IMR-90 (cell line): Measurements from ENCODE around the gene NUFIP2. TPM values are rescaled to one million over a fixed set of nuclear protein-coding genes. Genes with fewer than 3 reads are reported as not detected.

Source experiments
- ATAC-seq: fragments of 200-7000 bp; cut with Tn5 transposase; 2 replicates; pipeline ENCODE4 v1.9.1; 2020; ENCODE audit warnings: low read depth, mild to moderate bottlenecking, moderate library complexity
- BruUV-seq: library from RNA; stranded (reverse); fragments of 400-500 nt; replicated peaks from 2 replicates; lab custom pipeline; 2021; lab: Mats Ljungman, UMichigan
- CTCF ChIA-PET: fragments of 300-600 bp; formaldehyde crosslinking; extraction: SDS; loops from one replicate; lab custom pipeline; 2021; ENCODE audit warnings: antibody characterized with exemption; lab: Yijun Ruan, JAX
- POLR2A ChIA-PET: fragments of 300-600 bp; sonication (Branson Sonifier 250); formaldehyde crosslinking; loops from one replicate; lab custom pipeline; 2022; ENCODE audit warnings: antibody characterized with exemption; ENCODE audit not compliant: unreplicated experiment; lab: Charles Lee
- DNase-seq: peaks from one replicate; pipeline ENCODE4 v3.0.0; 2013
- H2AFZ ChIP-seq: replicated peaks from 2 replicates; pipeline ENCODE3; 2013; ENCODE audit warnings: low read length, mild to moderate bottlenecking; ENCODE audit not compliant: poor library complexity
- H2AK5ac ChIP-seq: 2 replicates; pipeline ENCODE4 v1.6.1; 2013; ENCODE audit warnings: low read depth, low read length, inconsistent platforms
- H2AK9ac ChIP-seq: replicated peaks from 2 replicates; pipeline ENCODE3; 2013; ENCODE audit warnings: mild to moderate bottlenecking, low read depth, low read length, moderate library complexity; ENCODE audit not compliant: poor library complexity
- H2BK120ac ChIP-seq: 2 replicates; pipeline ENCODE4 v1.6.1; 2013; ENCODE audit warnings: low read depth, low read length, inconsistent platforms
- H2BK15ac ChIP-seq: 3 replicates; pipeline ENCODE4 v1.6.1; 2013; ENCODE audit warnings: low read depth, low read length, inconsistent platforms
- H2BK20ac ChIP-seq: 2 replicates; pipeline ENCODE4 v1.6.1; 2013; ENCODE audit warnings: low read depth, mild to moderate bottlenecking, inconsistent platforms, low read length, moderate library complexity
- H2BK5ac ChIP-seq: 2 replicates; pipeline ENCODE4 v1.6.1; 2013; ENCODE audit warnings: mild to moderate bottlenecking, low read depth, low read length, inconsistent platforms; ENCODE audit not compliant: poor library complexity, severe bottlenecking
- H3K14ac ChIP-seq: replicated peaks from 2 replicates; pipeline ENCODE4 v1.6.1; 2013; ENCODE audit warnings: low read depth, low read length, inconsistent platforms
- H3K18ac ChIP-seq: 2 replicates; pipeline ENCODE4 v1.6.1; 2013; ENCODE audit warnings: low read depth, low read length, control low read depth
- H3K23ac ChIP-seq: 2 replicates; pipeline ENCODE4 v1.6.1; 2013; ENCODE audit warnings: low read depth, low read length, inconsistent platforms
- H3K27ac ChIP-seq: 2 replicates; pipeline ENCODE4 v1.5.1; 2013; ENCODE audit warnings: mild to moderate bottlenecking, control low read depth, low read length; ENCODE audit not compliant: insufficient read depth
- H3K27me3 ChIP-seq: 2 replicates; pipeline ENCODE4 v1.6.1; 2013; ENCODE audit warnings: low read length; ENCODE audit not compliant: control insufficient read depth, insufficient read depth
- H3K36me3 ChIP-seq: 2 replicates; pipeline ENCODE4 v1.6.1; 2013; ENCODE audit warnings: low read length, mixed read lengths; ENCODE audit not compliant: control insufficient read depth, insufficient read depth
- H3K4ac ChIP-seq: 2 replicates; pipeline ENCODE4 v1.6.1; 2013; ENCODE audit warnings: low read depth, low read length, inconsistent platforms
- H3K4me1 ChIP-seq: 2 replicates; pipeline ENCODE4 v1.6.1; 2013; ENCODE audit warnings: low read length, mixed read lengths; ENCODE audit not compliant: control insufficient read depth, insufficient read depth
- H3K4me2 ChIP-seq: 2 replicates; pipeline ENCODE4 v1.6.1; 2013; ENCODE audit warnings: low read depth, mild to moderate bottlenecking, control low read depth, low read length, moderate library complexity
- H3K4me3 ChIP-seq: 2 replicates; pipeline ENCODE4 v1.5.1; 2013; ENCODE audit warnings: low read depth, mild to moderate bottlenecking, control low read depth, low read length, moderate library complexity; ENCODE audit not compliant: insufficient read depth
- H3K56ac ChIP-seq: 2 replicates; pipeline ENCODE4 v1.6.1; 2013; ENCODE audit warnings: low read length, inconsistent platforms; ENCODE audit not compliant: insufficient read depth; ENCODE audit errors: extremely low read depth
- H3K79me1 ChIP-seq, 2 experiments: 2 replicates each; pipeline ENCODE4 v1.6.1; 2013; ENCODE audit warnings: low read length in 2 of 2, inconsistent platforms in 1 of 2, low read depth in 1 of 2
- H3K9ac ChIP-seq: 2 replicates; pipeline ENCODE4 v1.6.1; 2013; ENCODE audit warnings: low read depth, low read length, control low read depth
- H3K9me1 ChIP-seq: 2 replicates; pipeline ENCODE4 v1.6.1; 2013; ENCODE audit warnings: low read length, inconsistent platforms; ENCODE audit not compliant: insufficient read depth
- H3K9me3 ChIP-seq: 2 replicates; pipeline ENCODE4 v1.6.1; 2013; ENCODE audit warnings: low read length; ENCODE audit not compliant: control insufficient read depth, insufficient read depth
- H4K20me1 ChIP-seq: 2 replicates; pipeline ENCODE4 v1.6.1; 2013; ENCODE audit warnings: low read length, inconsistent platforms; ENCODE audit not compliant: insufficient read depth
- H4K5ac ChIP-seq: 2 replicates; pipeline ENCODE4 v1.6.1; 2013; ENCODE audit warnings: mild to moderate bottlenecking, low read depth, low read length, control low read depth
- H4K8ac ChIP-seq, 2 experiments: 2 replicates each; pipeline ENCODE4 v1.6.1; 2013; ENCODE audit warnings: low read depth in 2 of 2, low read length in 2 of 2, control low read depth in 1 of 2, inconsistent platforms in 1 of 2
- H4K91ac ChIP-seq: 2 replicates; pipeline ENCODE4 v1.6.1; 2013; ENCODE audit warnings: low read depth, low read length, inconsistent platforms; ENCODE audit not compliant: insufficient read depth
- BHLHE40 ChIP-seq: fragments of 150-350 bp; IDR thresholded peaks from 2 replicates; pipeline ENCODE4 v1.6.1; 2016; ENCODE audit warnings: mild to moderate bottlenecking, low read depth, low read length
- CEBPB ChIP-seq: IDR thresholded peaks from 2 replicates; pipeline ENCODE4 v1.6.1; 2012; ENCODE audit warnings: low read depth, low read length, improper control_type of control experiment
- CTCF ChIP-seq: conservative IDR thresholded peaks from 2 replicates; pipeline ENCODE4 v1.5.1; 2012; ENCODE audit warnings: mild to moderate bottlenecking, low read depth, low read length, improper control_type of control experiment
- ELK1 ChIP-seq: fragments of 150-350 bp; IDR thresholded peaks from 2 replicates; pipeline ENCODE4 v1.6.1; 2016; ENCODE audit warnings: low read depth, mild to moderate bottlenecking, low read length, moderate library complexity, borderline replicate concordance
- FOS ChIP-seq: fragments of 150-350 bp; IDR thresholded peaks from 2 replicates; pipeline ENCODE4 v1.6.1; 2016; ENCODE audit warnings: low read depth, low read length
- MAFK ChIP-seq: IDR thresholded peaks from 2 replicates; pipeline ENCODE4 v1.6.1; 2012; ENCODE audit warnings: low read depth, low read length, improper control_type of control experiment
- MAZ ChIP-seq: IDR thresholded peaks from 2 replicates; pipeline ENCODE4 v1.6.1; 2012; ENCODE audit warnings: low read depth, mild to moderate bottlenecking, low read length, improper control_type of control experiment, moderate library complexity, borderline replicate concordance
- MXI1 ChIP-seq: IDR thresholded peaks from 2 replicates; pipeline ENCODE4 v1.6.1; 2012; ENCODE audit warnings: low read depth, mild to moderate bottlenecking, low read length, moderate library complexity, borderline replicate concordance
- NFE2L2 ChIP-seq: fragments of 150-350 bp; IDR thresholded peaks from 2 replicates; pipeline ENCODE4 v1.6.1; 2016; ENCODE audit warnings: low read depth, mild to moderate bottlenecking, low read length
- POLR2A ChIP-seq: IDR thresholded peaks from 2 replicates; pipeline ENCODE4 v1.6.1; 2012; ENCODE audit warnings: mild to moderate bottlenecking, low read depth, low read length
- RAD21 ChIP-seq: IDR thresholded peaks from 2 replicates; pipeline ENCODE4 v1.6.1; 2012; ENCODE audit warnings: low read length, improper control_type of control experiment
- RCOR1 ChIP-seq: IDR thresholded peaks from 2 replicates; pipeline ENCODE4 v1.6.1; 2012; ENCODE audit warnings: mild to moderate bottlenecking, low read length, improper control_type of control experiment; ENCODE audit not compliant: insufficient replicate concordance
- SMC3 ChIP-seq: fragments of 150-350 bp; IDR thresholded peaks from 2 replicates; pipeline ENCODE4 v1.6.1; 2016; ENCODE audit warnings: low read depth, mild to moderate bottlenecking, antibody characterized with exemption, low read length, moderate library complexity
- USF2 ChIP-seq: fragments of 150-350 bp; IDR thresholded peaks from 2 replicates; pipeline ENCODE4 v1.6.1; 2017; ENCODE audit warnings: mild to moderate bottlenecking, antibody characterized with exemption, low read length, low read depth
- WGBS, 2 experiments: methylation state at CpG; one replicate each; pipeline versions ENCODE4 v1.1.5 to v1.1.7; 2013; ENCODE audit warnings: missing lambda C conversion rate in 2 of 2; ENCODE audit not compliant: insufficient read length in 1 of 2; ENCODE audit errors: extremely low coverage in 2 of 2; 5-methylcytosine and 5-hydroxymethylcytosine counted together
- dilution Hi-C: fragments of 300-500 bp; cut with HindIII; formaldehyde crosslinking; loops from one replicate; pipeline ENCODE4 v1.14.3; 2018; ENCODE audit warnings: low sequenced_read_pairs; ENCODE audit not compliant: unreplicated experiment
- in situ Hi-C: fragments of 300-500 bp; cut with MboI; formaldehyde crosslinking; loops from 3 replicates; pipeline ENCODE4 v1.14.3; 2019; ENCODE audit warnings: low sequenced_read_pairs, inconsistent platforms, mixed read lengths
- intact Hi-C: fragments of 100-400 bp; cut with micrococcal nuclease; formaldehyde crosslinking; loops from 2 replicates; pipeline ENCODE4 v1.10.0; 2022
- polyA plus RNA-seq, 3 experiments: library from polyadenylated mRNA; depleted of rRNA; stranded (reverse); fragments of >200 nt; gene quantifications; 2 replicates each; pipeline ENCODE4 v1.2.3, GENCODE V29; 2012; ENCODE audit warnings: low replicate concordance in 1 of 3
- total RNA-seq: library from RNA; depleted of rRNA; stranded (reverse); fragments of >200 nt; gene quantifications from 2 replicates; pipeline ENCODE4 v1.2.3, GENCODE V29; 2012

The NUFIP2 gene
- total and polyA plus RNA-seq, 2 of the 4 experiments (the other 2 are of a cell fraction) = 8.9 to 25.6 TPM

- DNase-seq (peak; percentile 83), ATAC-seq (peak; percentile 98)
- Histone ChIP-seq H2BK5ac (no peak overlapping the region), H3K18ac (no peak overlapping the region), H3K79me1 (no peaks in the 10 kb centered on the region), H4K20me1 (no peaks in the 10 kb centered on the region), H3K4me2 (0 out of 2 replicates have a peak overlapping the region, but pooled peaks have one; percentile 33), H2AK9ac (no peak overlapping the region), H3K36me3 (no peaks in the 10 kb centered on the region), H3K23ac (no peak overlapping the region), H4K91ac (no peak overlapping the region), H2BK15ac (no peak overlapping the region), H3K9me1 (peaks cover 3% of the 10 kb centered on the region; the same call in 1 of the 2 replicates), H3K4ac (no peak overlapping the region; the same call in 1 of the 2 replicates), H3K9ac (no peak overlapping the region; the same call in 1 of the 2 replicates), H2AFZ (peak overlapping the region; percentile 80), H3K27ac (no peak overlapping the region), H4K5ac (no peak overlapping the region), H3K9me3 (no peaks in the 10 kb centered on the region), H3K14ac (no peak overlapping the region; the same call in 1 of the 2 replicates), H2BK20ac (no peak overlapping the region; the same call in 1 of the 2 replicates), H3K56ac (no peak overlapping the region), H2AK5ac (no peak overlapping the region), H2BK120ac (no peak overlapping the region), H4K8ac (peak overlapping the region in 1 of 2 experiments; percentile 42; a peak in 1 of 4 replicates), H3K4me1 (no peaks in the 10 kb centered on the region; the same call in 1 of the 2 replicates), H3K4me3 (no peak overlapping the region), H3K27me3 (no peaks in the 10 kb centered on the region)
- 2% methylated on average over 8 of the region's 14 CpGs; no CpG with 5 or more reads in 1 of the 2 experiments for WGBS, 2 experiments
- CTCF ChIA-PET = interaction anchor here (0.6 to 4.2 kb wide), 18 partner anchors 10 to 248 kb away, joined by 3 to 56 read pairs (median 4); partner anchors contain the start of gene MYO18A
- dilution Hi-C loops = no loop called here
- in situ Hi-C loops = loop anchor here (5.0 kb wide), 1 partner anchor 72 kb away; no protein-coding TSS in a partner anchor
- intact Hi-C loops = loop anchor here (1.0 kb wide), 4 partner anchors 39 to 95 kb away; partner anchors contain the start of gene MYO18A
- POLR2A ChIA-PET = interaction anchor here (0.5 kb wide), 1 partner anchor 38 kb away, joined by 3 read pairs; no protein-coding TSS in a partner anchor
- BruUV-seq = no TSS peak
- TF ChIP-seq SMC3 (peak; percentile 92), FOS (no peak), MXI1 (no peak), RAD21 (peak; percentile 76), BHLHE40 (no peak), USF2 (no peak), MAZ (peak; percentile 47; the same call in 1 of the 2 replicates), ELK1 (no peak), NFE2L2 (no peak), POLR2A (no peak), CTCF (peak; percentile 98), CEBPB (no peak), RCOR1 (no peak), MAFK (no peak)
These were observed 74.4 kb downstream of the NUFIP2 start for GRCh38 chr17:29219378-29220047.
